Transverse colon (tissue), 4 donors: ENCODE data around the gene TOM1L2. TPM values are rescaled to one million over a fixed set of nuclear protein-coding genes. Genes with fewer than 3 reads are reported as not detected.
A peak's percentile ranks its signal among the peaks of the same experiment; 100 is the strongest.

Experiments used
- DNase-seq: peaks from one replicate; pipeline ENCODE4 v3.0.0-alpha.2; 2019
- H3K27ac ChIP-seq, 4 donors: fragments of 200-600 bp; sonication (generic); 2 replicates each; pipeline ENCODE4 v1.5.1; 2016 to 2018; ENCODE audit warnings: inconsistent platforms in 4 of 4
- H3K27me3 ChIP-seq: fragments of 200-600 bp; sonication (generic); 2 replicates; pipeline ENCODE4 v1.5.1; 2017; ENCODE audit warnings: inconsistent platforms
- H3K36me3 ChIP-seq, 4 donors: fragments of 200-600 bp; sonication (generic); 2 replicates each; pipeline ENCODE4 v1.5.1; 2017 to 2019; ENCODE audit warnings: inconsistent platforms in 4 of 4
- H3K4me1 ChIP-seq, 4 donors: fragments of 200-600 bp; sonication (generic); 2 replicates each; pipeline ENCODE4 v1.5.1; 2017 to 2020; ENCODE audit warnings: inconsistent platforms in 4 of 4
- H3K4me3 ChIP-seq, 4 donors: fragments of 200-600 bp; sonication (generic); 1 replicate in 1 of 4; 2 replicates in 3 of 4; pipeline versions ENCODE4 v1.5.1 to v1.6.1; 2017 to 2019; ENCODE audit warnings: inconsistent platforms in 4 of 4
- H3K9me3 ChIP-seq, 2 donors: fragments of 200-600 bp; sonication (generic); 2 replicates each; pipeline ENCODE4 v1.5.1; 2017 to 2019; ENCODE audit warnings: inconsistent platforms in 2 of 2
- EP300 ChIP-seq: sonication (generic); formaldehyde crosslinking; IDR thresholded peaks from one replicate; pipeline ENCODE4 v1.6.1; 2017; ENCODE audit warnings: antibody characterized with exemption, low read depth
- POLR2A ChIP-seq: fragments of 450-650 bp; IDR thresholded peaks from one replicate; pipeline ENCODE4 v1.6.1; 2016; ENCODE audit warnings: antibody characterized with exemption, mild to moderate bottlenecking, moderate library complexity
- POLR2AphosphoS5 ChIP-seq, 3 donors: sonication (generic); formaldehyde crosslinking; IDR thresholded peaks; one replicate each; pipeline ENCODE4 v1.6.1; 2016; ENCODE audit warnings: antibody characterized with exemption in 3 of 3
- WGBS, 2 donors: methylation state at CpG; one replicate each; pipeline ENCODE4 v1.1.5; 2018; ENCODE audit warnings: low coverage in 1 of 2; 5-methylcytosine and 5-hydroxymethylcytosine counted together
- in situ Hi-C, 4 donors: fragments of 200-750 bp; cut with MboI; loops; one replicate each; pipeline versions ENCODE4 v1.15.0 to v1.15.1; 2017; ENCODE audit warnings: low sequenced_read_pairs in 3 of 4, low pct_ligation_motif_present in 1 of 4, low pct_unique_long_range_greater_than_20kb in 1 of 4
- intact Hi-C: fragments of 100-400 bp; cut with DNase I; formaldehyde crosslinking; loops from one replicate; pipeline ENCODE4 v1.15.1; 2023; ENCODE audit warnings: low total_unique reads
- total RNA-seq, 4 donors: library from RNA; depleted of rRNA; stranded (reverse); fragments of >200 nt; gene quantifications; one replicate each; pipeline ENCODE4 v1.1.0, GENCODE V29; 2016
- TF ChIP-seq, protein P1 (sequence below), 5 experiments: fragments of 200-600 bp in 3 of 5; fragments of 450-650 bp in 2 of 5; sonication (generic) in 3 of 5; IDR thresholded peaks; 1 replicate in 2 of 5; 2 replicates in 3 of 5; pipeline ENCODE4 v1.5.1; 2016 to 2017; ENCODE audit warnings: antibody characterized with exemption in 5 of 5, inconsistent platforms in 3 of 5, mild to moderate bottlenecking in 2 of 5, moderate library complexity in 1 of 5

Gene TOM1L2
- total RNA-seq, 4 donors from 2014 or later, result 65.9 to 178 (median 97.7) TPM

- no peaks in the 10 kb centered on the region for H3K9me3 ChIP-seq
- in situ Hi-C loops (no loop called here), intact Hi-C loops (no loop called here)
- H3K4me3 ChIP-seq, result no peak overlapping the region
- 59% methylated on average over 13 of the region's 13 CpGs; no CpG with 5 or more reads in 1 of the 2 donors for WGBS, 2 donors
- TF ChIP-seq POLR2AphosphoS5 (IDR thresholded peaks at IDR 0.05) (no peak), POLR2A (no peak), EP300 (no peak)
- TF ChIP-seq, protein P1, sequence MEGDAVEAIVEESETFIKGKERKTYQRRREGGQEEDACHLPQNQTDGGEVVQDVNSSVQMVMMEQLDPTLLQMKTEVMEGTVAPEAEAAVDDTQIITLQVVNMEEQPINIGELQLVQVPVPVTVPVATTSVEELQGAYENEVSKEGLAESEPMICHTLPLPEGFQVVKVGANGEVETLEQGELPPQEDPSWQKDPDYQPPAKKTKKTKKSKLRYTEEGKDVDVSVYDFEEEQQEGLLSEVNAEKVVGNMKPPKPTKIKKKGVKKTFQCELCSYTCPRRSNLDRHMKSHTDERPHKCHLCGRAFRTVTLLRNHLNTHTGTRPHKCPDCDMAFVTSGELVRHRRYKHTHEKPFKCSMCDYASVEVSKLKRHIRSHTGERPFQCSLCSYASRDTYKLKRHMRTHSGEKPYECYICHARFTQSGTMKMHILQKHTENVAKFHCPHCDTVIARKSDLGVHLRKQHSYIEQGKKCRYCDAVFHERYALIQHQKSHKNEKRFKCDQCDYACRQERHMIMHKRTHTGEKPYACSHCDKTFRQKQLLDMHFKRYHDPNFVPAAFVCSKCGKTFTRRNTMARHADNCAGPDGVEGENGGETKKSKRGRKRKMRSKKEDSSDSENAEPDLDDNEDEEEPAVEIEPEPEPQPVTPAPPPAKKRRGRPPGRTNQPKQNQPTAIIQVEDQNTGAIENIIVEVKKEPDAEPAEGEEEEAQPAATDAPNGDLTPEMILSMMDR (IDR thresholded peaks at IDR 0.05), result no peak
- peaks cover 35 to 75% (median 58%) of the 10 kb centered on the region in 4 donors for H3K4me1 ChIP-seq
- no peak for DNase-seq
- H3K36me3 ChIP-seq, result no peaks in the 10 kb centered on the region
- H3K27ac ChIP-seq, result peak overlapping the region in 3 of 4 donors; percentile 7 to 98 (median 96)
- no peaks in the 10 kb centered on the region for H3K27me3 ChIP-seq
Observed at GRCh38 chr17:17827826-17828621, 144.2 kb downstream of the TOM1L2 start.

DNA sequence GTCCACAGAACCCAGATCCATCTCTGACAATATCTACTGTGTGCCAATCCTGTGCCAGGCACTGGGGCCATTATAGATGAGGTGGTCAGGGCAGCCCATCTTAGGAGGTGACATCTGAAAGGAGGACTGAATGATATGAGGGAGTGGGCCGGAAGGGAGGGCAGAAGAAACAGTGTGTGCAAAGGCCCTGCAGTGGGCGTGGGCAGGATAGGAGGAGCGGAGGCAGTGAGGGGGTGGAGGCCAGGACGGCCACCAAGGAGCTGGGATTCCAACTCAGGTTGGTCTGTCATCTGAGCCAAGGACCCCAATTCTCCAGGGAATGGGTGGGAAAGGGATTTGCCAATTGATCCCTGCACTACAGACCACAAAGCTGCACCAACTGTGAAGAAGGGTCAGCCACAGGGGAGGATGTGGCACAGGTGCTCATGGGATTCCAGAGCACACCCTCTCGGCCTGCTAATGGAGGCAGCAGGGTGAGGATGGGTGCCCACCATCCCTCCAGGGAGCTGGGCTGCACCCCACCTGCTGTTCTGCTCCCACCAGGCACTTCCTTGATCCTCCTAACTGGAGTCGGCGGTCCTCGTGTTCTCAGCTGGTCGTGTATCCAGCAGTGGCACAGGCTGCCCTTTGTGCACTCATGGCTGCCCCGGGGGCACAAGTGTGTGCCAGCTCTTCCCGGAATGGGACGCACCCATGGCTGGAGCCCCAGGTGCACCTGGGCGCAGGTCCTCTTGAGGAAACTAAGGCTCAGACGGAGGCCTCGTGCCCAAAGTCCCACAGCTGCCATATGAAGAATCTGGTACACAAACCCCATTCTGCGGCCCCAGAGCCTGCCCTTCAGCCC lies 145.0 kb downstream of the TOM1L2 start:
- H3K4me1 ChIP-seq, result peaks cover 43 to 79% (median 64%) of the 10 kb centered on the region in 4 donors
- H3K4me3 ChIP-seq, result no peak overlapping the region
- TF ChIP-seq, protein P1 (IDR thresholded peaks at IDR 0.05), result no peak
- TF ChIP-seq POLR2A, result no peak
- no peak for TF ChIP-seq EP300
- no peak for TF ChIP-seq POLR2AphosphoS5 (IDR thresholded peaks at IDR 0.05)
- H3K9me3 ChIP-seq, result no peaks in the 10 kb centered on the region
- no peaks in the 10 kb centered on the region for H3K36me3 ChIP-seq
- peak overlapping the region; percentile 88 to 98 (median 96) for H3K27ac ChIP-seq
- intact Hi-C loops (no loop called here), in situ Hi-C loops (no loop called here)
- no peak for DNase-seq
- WGBS, 2 donors, result 87% methylated on average over 15 of the region's 16 CpGs; no CpG with 5 or more reads in 1 of the 2 donors
- no peaks in the 10 kb centered on the region for H3K27me3 ChIP-seq

- H3K4me3 ChIP-seq, result no peak overlapping the region
- no peak for DNase-seq
- no peaks in the 10 kb centered on the region for H3K9me3 ChIP-seq
- peaks cover 39 to 79% (median 65%) of the 10 kb centered on the region in 4 donors for H3K4me1 ChIP-seq
- TF ChIP-seq POLR2A (no peak), EP300 (no peak), POLR2AphosphoS5 (IDR thresholded peaks at IDR 0.05) (no peak)
- TF ChIP-seq, protein P1 (IDR thresholded peaks at IDR 0.05), result no peak
- H3K27me3 ChIP-seq, result no peaks in the 10 kb centered on the region
- 70% methylated on average over 2 of the region's 2 CpGs; no CpG with 5 or more reads in 1 of the 2 donors for WGBS, 2 donors
- in situ Hi-C loops (no loop called here), intact Hi-C loops (no loop called here)
- H3K36me3 ChIP-seq, result no peaks in the 10 kb centered on the region
- peak overlapping the region; percentile 88 to 98 (median 96) for H3K27ac ChIP-seq
Observed at GRCh38 chr17:17826342-17826713, 145.9 kb downstream of the TOM1L2 start.
